ENCODE measurements around the gene HPN.
"Not testable (repeated sequence)": the region's sequence is repeated elsewhere in the genome, so short reads cannot be mapped to it uniquely, and the experiment has no call there.

- TF ChIP-seq CTCF (IDR thresholded peaks at IDR 0.05; ENCODE audit: insufficient read depth, low read length, poor library complexity, severe bottlenecking); EZH2phosphoT487 (conservative IDR thresholded peaks at IDR 0.05; ENCODE audit: low read length): not testable (repeated sequence)
These were observed 13.0 kb upstream of the HPN start for GRCh38 chr19:35028600-35028885.

Measured in SU-DHL-6 (cell line).